B cell (primary cell): ENCODE results near the gene CSF2RB. TPM values are rescaled to one million over a fixed set of nuclear protein-coding genes. Genes with fewer than 3 reads are reported as not detected.
A peak's percentile ranks its signal among the peaks of the same experiment; 100 is the strongest.

Experiments used
- ATAC-seq: fragments of 200-7000 bp; cut with Tn5 transposase; one replicate; pipeline ENCODE4 v1.10.0; 2021; ENCODE audit warnings: low read depth, mild to moderate bottlenecking, moderate number of reproducible peaks, moderate library complexity
- CTCF ChIA-PET: fragments of 350-600 bp; sonication (Branson Sonifier 250); formaldehyde crosslinking; loops from one replicate; lab custom pipeline; 2021; ENCODE audit warnings: antibody characterized with exemption, inconsistent platforms; lab: Charles Lee
- POLR2A ChIA-PET: fragments of 350-600 bp; sonication (Branson Sonifier 250); formaldehyde crosslinking; loops from one replicate; lab custom pipeline; 2021; ENCODE audit warnings: antibody characterized with exemption; lab: Charles Lee
- DNase-seq: peaks from one replicate; pipeline ENCODE4 v3.0.0; 2013
- H2AFZ ChIP-seq: 2 replicates; pipeline ENCODE4 v1.6.1; 2012; ENCODE audit warnings: mild to moderate bottlenecking, low read depth, low read length; ENCODE audit not compliant: insufficient read depth, poor library complexity, severe bottlenecking
- H3K27ac ChIP-seq, 2 donors: 1 replicate in 1 of 2; 2 replicates in 1 of 2; pipeline ENCODE4 v1.5.1; 2012 to 2013; ENCODE audit warnings: low read length in 2 of 2, mild to moderate bottlenecking in 2 of 2, moderate library complexity in 1 of 2
- H3K27me3 ChIP-seq, 4 experiments: fragments of 200-600 bp in 1 of 4; sonication (generic) in 1 of 4; replicated peaks in 1 of 4; 1 replicate in 2 of 4; 2 replicates in 2 of 4; pipeline versions ENCODE4 v1.6.1 to v1.7.0; 2013 to 2016; ENCODE audit warnings: low read length in 3 of 4, mild to moderate bottlenecking in 2 of 4, mixed read lengths in 1 of 4, moderate library complexity in 1 of 4; ENCODE audit not compliant: insufficient read depth in 4 of 4, control insufficient read depth in 3 of 4; ENCODE audit errors: control extremely low read depth in 1 of 4
- H3K36me3 ChIP-seq, 2 experiments: replicated peaks in 1 of 2; 1 replicate in 1 of 2; 2 replicates in 1 of 2; pipeline versions ENCODE4 v1.6.1 to v1.7.1; 2013; ENCODE audit warnings: low read length in 1 of 2; ENCODE audit not compliant: insufficient read depth in 2 of 2, control insufficient read depth in 1 of 2; ENCODE audit errors: control extremely low read depth in 1 of 2, extremely low read depth in 1 of 2
- H3K4me1 ChIP-seq, 2 donors: fragments of 200-600 bp in 1 of 2; sonication (generic) in 1 of 2; 1 replicate in 1 of 2; 2 replicates in 1 of 2; pipeline versions ENCODE4 v1.5.1 to v1.6.1; 2013 to 2017; ENCODE audit warnings: low read length in 2 of 2; ENCODE audit not compliant: control insufficient read depth in 2 of 2, insufficient read depth in 2 of 2
- H3K4me2 ChIP-seq: replicated peaks from 2 replicates; pipeline ENCODE3; 2012; ENCODE audit warnings: mild to moderate bottlenecking, low read depth, low read length; ENCODE audit not compliant: poor library complexity, severe bottlenecking
- H3K4me3 ChIP-seq, 5 experiments: fragments of 200-600 bp in 1 of 5; sonication (generic) in 1 of 5; 1 replicate in 3 of 5; 2 replicates in 2 of 5; pipeline versions ENCODE4 v1.5.1 to v1.7.0; 2011 to 2016; ENCODE audit warnings: low read length in 4 of 5, mild to moderate bottlenecking in 4 of 5, low read depth in 2 of 5, control low read depth in 1 of 5, moderate library complexity in 1 of 5; ENCODE audit not compliant: insufficient read depth in 1 of 5; ENCODE audit errors: control extremely low read depth in 1 of 5, extremely low read depth in 1 of 5
- H3K79me2 ChIP-seq: fragments of 200-600 bp; sonication (generic); one replicate; pipeline ENCODE4 v1.6.0; 2016; ENCODE audit warnings: low read length; ENCODE audit not compliant: control insufficient read depth, insufficient read depth
- H3K9ac ChIP-seq: fragments of 200-600 bp; sonication (generic); 2 replicates; pipeline ENCODE4 v1.6.1; 2017; ENCODE audit warnings: mild to moderate bottlenecking, low read length, moderate library complexity
- H3K9me3 ChIP-seq, 3 donors: one replicate each; pipeline versions ENCODE4 v1.6.1 to v1.7.1; 2013; ENCODE audit warnings: low read length in 2 of 3; ENCODE audit not compliant: control insufficient read depth in 2 of 3, insufficient read depth in 1 of 3; ENCODE audit errors: control extremely low read depth in 1 of 3
- H4K20me1 ChIP-seq: 2 replicates; pipeline ENCODE4 v1.6.0; 2012; ENCODE audit warnings: mild to moderate bottlenecking, low read length; ENCODE audit not compliant: insufficient read depth, control insufficient read depth, poor library complexity, severe bottlenecking
- H3K27ac Mint-ChIP-seq: one replicate; pipeline ENCODE4 v1.8.0; 2021; ENCODE audit warnings: mixed read lengths
- H3K27me3 Mint-ChIP-seq: one replicate; pipeline ENCODE4 v1.8.0; 2021; ENCODE audit warnings: mixed read lengths
- H3K4me1 Mint-ChIP-seq: one replicate; pipeline ENCODE4 v1.8.0; 2021; ENCODE audit warnings: mixed read lengths
- H3K4me3 Mint-ChIP-seq: one replicate; pipeline ENCODE4 v1.8.0; 2021; ENCODE audit warnings: mixed read lengths
- H3K9me3 Mint-ChIP-seq: one replicate; pipeline ENCODE4 v1.8.0; 2022; ENCODE audit warnings: mixed read lengths; ENCODE audit not compliant: insufficient read depth
- EZH2 ChIP-seq: IDR thresholded peaks from 2 replicates; pipeline ENCODE4 v1.6.1; 2012; ENCODE audit warnings: borderline replicate concordance, low read depth, mild to moderate bottlenecking, moderate library complexity, low read length; ENCODE audit not compliant: insufficient read depth, poor library complexity, severe bottlenecking
- WGBS: methylation state at CpG from one replicate; pipeline ENCODE4 v1.1.5; 2013; ENCODE audit warnings: missing lambda C conversion rate; ENCODE audit not compliant: insufficient coverage; 5-methylcytosine and 5-hydroxymethylcytosine counted together
- intact Hi-C: fragments of 100-400 bp; cut with micrococcal nuclease; formaldehyde crosslinking; loops from one replicate; pipeline ENCODE4 v1.10.0; 2022
- polyA plus RNA-seq: library from polyadenylated mRNA; depleted of rRNA; stranded (reverse); fragments of >200 nt; gene quantifications from 2 replicates; pipeline ENCODE4 v1.2.3, GENCODE V29; 2012
- total RNA-seq, 2 donors: library from RNA; stranded (reverse); fragments of 120-200 nt in 1 of 2; gene quantifications; 1 replicate in 1 of 2; 2 replicates in 1 of 2; pipeline versions ENCODE4 v1.2.3 to v1.2.4, GENCODE V29; 2013 to 2022
- TF ChIP-seq, protein P1 (sequence below): fragments of 200-600 bp; IDR thresholded peaks from one replicate; pipeline ENCODE4 v1.8.0; 2022; ENCODE audit warnings: antibody characterized with exemption, mild to moderate bottlenecking

The CSF2RB gene
- total and polyA plus RNA-seq, 2 donors (not counting 1 experiment from before 2014, with no cell fraction given), result 22.0 to 39.7 TPM

DNA sequence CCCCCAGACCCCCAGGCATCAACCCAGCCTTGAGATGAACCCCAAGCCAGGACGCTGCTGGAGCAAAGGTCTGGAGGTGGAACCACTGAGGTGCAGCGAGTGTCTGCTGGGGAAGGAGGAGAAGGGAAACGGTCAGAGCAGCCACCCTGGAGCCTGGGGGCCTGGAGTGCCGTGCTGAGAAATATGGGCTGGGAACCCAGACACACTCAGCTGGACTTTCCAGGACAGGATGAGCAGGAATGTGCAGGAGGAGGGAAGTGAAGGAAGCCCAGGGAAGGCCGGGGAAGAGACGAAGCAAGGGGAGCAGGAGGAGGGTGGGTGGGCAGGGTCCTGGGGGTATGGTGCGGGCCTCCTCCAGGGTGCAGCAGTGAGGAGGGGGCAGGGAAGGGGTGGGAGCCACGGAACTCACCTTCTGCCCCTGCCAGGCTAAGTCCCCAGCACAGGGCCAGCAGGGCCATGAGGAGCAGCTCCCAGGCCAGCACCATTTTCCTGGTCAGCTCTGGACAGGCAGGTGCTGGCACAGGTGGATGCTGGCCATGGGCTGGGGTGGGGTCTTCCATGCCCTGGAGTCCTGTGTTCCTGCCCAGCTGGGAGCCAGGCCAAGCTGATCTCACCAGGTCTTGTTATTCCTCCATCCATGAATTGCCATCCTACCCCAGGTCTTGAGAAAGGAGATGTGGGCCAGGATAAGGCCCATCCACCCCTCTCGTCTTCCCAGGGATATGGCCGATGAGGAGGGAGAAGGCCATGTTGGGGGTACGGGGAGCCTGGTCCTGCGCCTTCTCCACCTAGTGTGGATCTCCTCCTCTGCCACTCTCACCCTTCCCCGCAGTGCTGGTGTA, 40.0 kb downstream of the CSF2RB start:
- peaks cover 0 to 9% (median 0%) of the 10 kb centered on the region in 3 donors for H3K9me3 ChIP-seq
- no peak overlapping the region for H3K9ac ChIP-seq
- H3K27ac ChIP-seq, result no peak overlapping the region
- ATAC-seq, result no peak
- H3K4me1 ChIP-seq, result no peaks in the 10 kb centered on the region
- no peak overlapping the region for H2AFZ ChIP-seq
- ChIA-PET CTCF (interaction anchor here (1.2 kb wide), 1 partner anchor 39 kb away, joined by 3 read pairs; no protein-coding TSS in a partner anchor), POLR2A (no interaction called here)
- H3K27ac Mint-ChIP-seq, result no peak overlapping the region
- no peaks in the 10 kb centered on the region for H3K27me3 ChIP-seq
- no peaks in the 10 kb centered on the region for H3K36me3 ChIP-seq
- peak overlapping the region in 1 of 5 experiments; percentile 42 for H3K4me3 ChIP-seq
- H3K4me2 ChIP-seq, result no peak overlapping the region
- no peak for DNase-seq
- H3K4me1 Mint-ChIP-seq, result no peaks in the 10 kb centered on the region
- no peaks in the 10 kb centered on the region for H4K20me1 ChIP-seq
- intact Hi-C loops, result no loop called here
- H3K4me3 Mint-ChIP-seq, result no peak overlapping the region
- WGBS, result 90% methylated on average over 8 of the region's 13 CpGs
- no peak for TF ChIP-seq EZH2
- TF ChIP-seq, protein P1, sequence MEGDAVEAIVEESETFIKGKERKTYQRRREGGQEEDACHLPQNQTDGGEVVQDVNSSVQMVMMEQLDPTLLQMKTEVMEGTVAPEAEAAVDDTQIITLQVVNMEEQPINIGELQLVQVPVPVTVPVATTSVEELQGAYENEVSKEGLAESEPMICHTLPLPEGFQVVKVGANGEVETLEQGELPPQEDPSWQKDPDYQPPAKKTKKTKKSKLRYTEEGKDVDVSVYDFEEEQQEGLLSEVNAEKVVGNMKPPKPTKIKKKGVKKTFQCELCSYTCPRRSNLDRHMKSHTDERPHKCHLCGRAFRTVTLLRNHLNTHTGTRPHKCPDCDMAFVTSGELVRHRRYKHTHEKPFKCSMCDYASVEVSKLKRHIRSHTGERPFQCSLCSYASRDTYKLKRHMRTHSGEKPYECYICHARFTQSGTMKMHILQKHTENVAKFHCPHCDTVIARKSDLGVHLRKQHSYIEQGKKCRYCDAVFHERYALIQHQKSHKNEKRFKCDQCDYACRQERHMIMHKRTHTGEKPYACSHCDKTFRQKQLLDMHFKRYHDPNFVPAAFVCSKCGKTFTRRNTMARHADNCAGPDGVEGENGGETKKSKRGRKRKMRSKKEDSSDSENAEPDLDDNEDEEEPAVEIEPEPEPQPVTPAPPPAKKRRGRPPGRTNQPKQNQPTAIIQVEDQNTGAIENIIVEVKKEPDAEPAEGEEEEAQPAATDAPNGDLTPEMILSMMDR, result no peak
- peaks cover 22% of the 10 kb centered on the region for H3K27me3 Mint-ChIP-seq
- peaks cover 2% of the 10 kb centered on the region for H3K9me3 Mint-ChIP-seq
- H3K79me2 ChIP-seq, result no peaks in the 10 kb centered on the region
